Measurements from ENCODE around the gene RAB13. TPM values are rescaled to one million over a fixed set of nuclear protein-coding genes. Genes with fewer than 3 reads are reported as not detected.

Gene RAB13
- total and polyA plus RNA-seq, 2 donors (not counting 1 experiment from before 2014, with no cell fraction given): 0.09 to 9.7 TPM

- H3K9me3 Mint-ChIP-seq (ENCODE audit: insufficient read depth): no peaks in the 10 kb centered on the region
- H3K4me3 Mint-ChIP-seq: no peak overlapping the region
- Histone ChIP-seq H3K36me3 (replicated peaks in 1 of 2; ENCODE audit: control extremely low read depth in 1 of 2, control insufficient read depth in 1 of 2, extremely low read depth in 1 of 2, insufficient read depth in 2 of 2, low read length in 1 of 2) (no peaks in the 10 kb centered on the region), H2AFZ (ENCODE audit: insufficient read depth, low read depth, low read length, poor library complexity, severe bottlenecking) (no peak overlapping the region), H3K4me2 (replicated peaks; ENCODE audit: low read depth, low read length, poor library complexity, severe bottlenecking) (no peak overlapping the region), H3K9me3 (ENCODE audit: control extremely low read depth in 1 of 3, control insufficient read depth in 2 of 3, insufficient read depth in 1 of 3, low read length in 2 of 3) (no peaks in the 10 kb centered on the region), H4K20me1 (ENCODE audit: control insufficient read depth, insufficient read depth, low read length, poor library complexity, severe bottlenecking) (no peaks in the 10 kb centered on the region), H3K27me3 (replicated peaks in 1 of 4; ENCODE audit: control extremely low read depth in 1 of 4, control insufficient read depth in 3 of 4, insufficient read depth in 4 of 4, low read length in 3 of 4) (no peaks in the 10 kb centered on the region), H3K9ac (ENCODE audit: low read length) (no peak overlapping the region), H3K4me3 (ENCODE audit: control extremely low read depth in 1 of 5, extremely low read depth in 1 of 5, insufficient read depth in 1 of 5, low read depth in 2 of 5, low read length in 4 of 5) (no peak overlapping the region), H3K4me1 (ENCODE audit: control insufficient read depth in 2 of 2, insufficient read depth in 2 of 2, low read length in 2 of 2) (no peaks in the 10 kb centered on the region), H3K79me2 (ENCODE audit: control insufficient read depth, insufficient read depth, low read length) (no peaks in the 10 kb centered on the region), H3K27ac (ENCODE audit: low read length in 2 of 2) (no peak overlapping the region)
- WGBS (ENCODE audit: insufficient coverage): no CpG with 5 or more reads among the region's 1 CpG
- H3K27ac Mint-ChIP-seq: no peak overlapping the region
- CTCF ChIA-PET: no interaction called here
- H3K4me1 Mint-ChIP-seq: no peaks in the 10 kb centered on the region
- TF ChIP-seq EZH2 (IDR thresholded peaks at IDR 0.05; ENCODE audit: borderline replicate concordance, insufficient read depth, low read depth, low read length, poor library complexity, severe bottlenecking) (no peak), CTCF (IDR thresholded peaks at IDR 0.05) (no peak)
- DNase-seq (no peak), ATAC-seq (ENCODE audit: low read depth) (no peak)
- intact Hi-C loops (cut with micrococcal nuclease): no loop called here
- POLR2A ChIA-PET: no interaction called here
- no peaks in the 10 kb centered on the region for H3K27me3 Mint-ChIP-seq
Measured at GRCh38 chr1:154019940-154020339, 33.8 kb upstream of the RAB13 start.

GRCh38 chr1:154019269-154019668 is 33.1 kb upstream of the RAB13 start:
- intact Hi-C loops (cut with micrococcal nuclease): no loop called here

More at GRCh38 chr1:154019269-154019668, 33.1 kb upstream of the RAB13 start:
- Histone ChIP-seq H3K4me2 (replicated peaks; ENCODE audit: low read depth, low read length, poor library complexity, severe bottlenecking) (no peak overlapping the region), H3K79me2 (ENCODE audit: control insufficient read depth, insufficient read depth, low read length) (no peaks in the 10 kb centered on the region), H3K9ac (ENCODE audit: low read length) (no peak overlapping the region), H3K4me1 (ENCODE audit: control insufficient read depth in 2 of 2, insufficient read depth in 2 of 2, low read length in 2 of 2) (no peaks in the 10 kb centered on the region), H3K27ac (ENCODE audit: low read length in 2 of 2) (no peak overlapping the region), H3K9me3 (ENCODE audit: control extremely low read depth in 1 of 3, control insufficient read depth in 2 of 3, insufficient read depth in 1 of 3, low read length in 2 of 3) (no peaks in the 10 kb centered on the region), H3K4me3 (ENCODE audit: control extremely low read depth in 1 of 5, extremely low read depth in 1 of 5, insufficient read depth in 1 of 5, low read depth in 2 of 5, low read length in 4 of 5) (no peak overlapping the region), H2AFZ (ENCODE audit: insufficient read depth, low read depth, low read length, poor library complexity, severe bottlenecking) (no peak overlapping the region), H3K36me3 (replicated peaks in 1 of 2; ENCODE audit: control extremely low read depth in 1 of 2, control insufficient read depth in 1 of 2, extremely low read depth in 1 of 2, insufficient read depth in 2 of 2, low read length in 1 of 2) (no peaks in the 10 kb centered on the region), H3K27me3 (replicated peaks in 1 of 4; ENCODE audit: control extremely low read depth in 1 of 4, control insufficient read depth in 3 of 4, insufficient read depth in 4 of 4, low read length in 3 of 4) (no peaks in the 10 kb centered on the region), H4K20me1 (ENCODE audit: control insufficient read depth, insufficient read depth, low read length, poor library complexity, severe bottlenecking) (no peaks in the 10 kb centered on the region)
- no peaks in the 10 kb centered on the region for H3K27me3 Mint-ChIP-seq
- no peak overlapping the region for H3K4me3 Mint-ChIP-seq
- H3K27ac Mint-ChIP-seq: no peak overlapping the region
- ATAC-seq (ENCODE audit: low read depth) (no peak), DNase-seq (no peak)
- H3K9me3 Mint-ChIP-seq (ENCODE audit: insufficient read depth): no peaks in the 10 kb centered on the region
- H3K4me1 Mint-ChIP-seq: no peaks in the 10 kb centered on the region
- ChIA-PET POLR2A (no interaction called here), CTCF (no interaction called here)
- no peak for TF ChIP-seq EZH2 (IDR thresholded peaks at IDR 0.05; ENCODE audit: borderline replicate concordance, insufficient read depth, low read depth, low read length, poor library complexity, severe bottlenecking)
- TF ChIP-seq CTCF (IDR thresholded peaks at IDR 0.05): no peak
- 100% methylated on average over 2 of the region's 4 CpGs for WGBS (ENCODE audit: insufficient coverage)
